Skeletal muscle satellite cell (primary cell): ENCODE measurements around the gene CEP41. TPM values are rescaled to one million over a fixed set of nuclear protein-coding genes. Genes with fewer than 3 reads are reported as not detected.

Experiments
- H3K27me3 ChIP-seq: 2 replicates; pipeline ENCODE4 v1.7.0; 2013; ENCODE audit warnings: low read length; ENCODE audit not compliant: control insufficient read depth, insufficient read depth
- H3K36me3 ChIP-seq: 2 replicates; pipeline ENCODE4 v1.7.0; 2013; ENCODE audit warnings: mild to moderate bottlenecking, control low read depth, low read length; ENCODE audit not compliant: insufficient read depth
- H3K4me1 ChIP-seq: 2 replicates; pipeline ENCODE4 v1.7.0; 2013; ENCODE audit warnings: low read length; ENCODE audit not compliant: control insufficient read depth, insufficient read depth
- H3K4me2 ChIP-seq: 2 replicates; pipeline ENCODE4 v1.7.0; 2013; ENCODE audit warnings: mild to moderate bottlenecking, low read length
- H3K4me3 ChIP-seq: 2 replicates; pipeline ENCODE4 v1.7.0; 2013; ENCODE audit warnings: low read length
- H3K9ac ChIP-seq: 2 replicates; pipeline ENCODE4 v1.7.0; 2013; ENCODE audit warnings: mild to moderate bottlenecking, low read depth, low read length, moderate library complexity
- H3K9me3 ChIP-seq: replicated peaks from 2 replicates; pipeline ENCODE4 v1.7.0; 2013; ENCODE audit warnings: mild to moderate bottlenecking, control low read depth, low read length
- total RNA-seq: library from RNA; depleted of rRNA; stranded (reverse); fragments of >200 nt; gene quantifications from 2 replicates; pipeline ENCODE4 v1.2.3, GENCODE V29; 2012; rRNA removed

CEP41 gene, protein sequence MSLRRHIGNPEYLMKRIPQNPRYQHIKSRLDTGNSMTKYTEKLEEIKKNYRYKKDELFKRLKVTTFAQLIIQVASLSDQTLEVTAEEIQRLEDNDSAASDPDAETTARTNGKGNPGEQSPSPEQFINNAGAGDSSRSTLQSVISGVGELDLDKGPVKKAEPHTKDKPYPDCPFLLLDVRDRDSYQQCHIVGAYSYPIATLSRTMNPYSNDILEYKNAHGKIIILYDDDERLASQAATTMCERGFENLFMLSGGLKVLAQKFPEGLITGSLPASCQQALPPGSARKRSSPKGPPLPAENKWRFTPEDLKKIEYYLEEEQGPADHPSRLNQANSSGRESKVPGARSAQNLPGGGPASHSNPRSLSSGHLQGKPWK
- total RNA-seq: 9.2 and 11.9 TPM in 2 replicates

- Histone ChIP-seq H3K27me3 (no peaks in the 10 kb centered on the region), H3K9ac (peak within 1 kb of the TSS; percentile 95), H3K4me1 (peaks cover 11% of the 10 kb centered on the region), H3K36me3 (no peaks in the 10 kb centered on the region), H3K9me3 (no peaks in the 10 kb centered on the region), H3K4me3 (peak within 1 kb of the TSS; percentile 99), H3K4me2 (peak within 1 kb of the TSS; percentile 80)
Observed at GRCh38 chr7:130440527-130441365, at the start of gene CEP41. Gene CEP41, minus strand, starts transcription at chr7:130441016. Its CDS starts 50 bp downstream, at chr7:130440966.

GRCh38 chr7:130490311-130490791, 49.5 kb upstream of the CEP41 start:
- Histone ChIP-seq H3K36me3 (no peaks in the 10 kb centered on the region), H3K4me1 (peaks cover 21% of the 10 kb centered on the region), H3K4me2 (peak overlapping the region; percentile 77), H3K4me3 (no peak overlapping the region), H3K27me3 (peaks cover 45% of the 10 kb centered on the region), H3K9ac (no peak overlapping the region), H3K9me3 (no peaks in the 10 kb centered on the region)

GRCh38 chr7:130489140-130489983, 48.5 kb upstream of the CEP41 start:
- Histone ChIP-seq H3K9me3 (no peaks in the 10 kb centered on the region), H3K4me1 (peaks cover 21% of the 10 kb centered on the region), H3K27me3 (peaks cover 50% of the 10 kb centered on the region), H3K4me3 (no peak overlapping the region), H3K4me2 (no peak overlapping the region), H3K36me3 (no peaks in the 10 kb centered on the region), H3K9ac (no peak overlapping the region)

DNA sequence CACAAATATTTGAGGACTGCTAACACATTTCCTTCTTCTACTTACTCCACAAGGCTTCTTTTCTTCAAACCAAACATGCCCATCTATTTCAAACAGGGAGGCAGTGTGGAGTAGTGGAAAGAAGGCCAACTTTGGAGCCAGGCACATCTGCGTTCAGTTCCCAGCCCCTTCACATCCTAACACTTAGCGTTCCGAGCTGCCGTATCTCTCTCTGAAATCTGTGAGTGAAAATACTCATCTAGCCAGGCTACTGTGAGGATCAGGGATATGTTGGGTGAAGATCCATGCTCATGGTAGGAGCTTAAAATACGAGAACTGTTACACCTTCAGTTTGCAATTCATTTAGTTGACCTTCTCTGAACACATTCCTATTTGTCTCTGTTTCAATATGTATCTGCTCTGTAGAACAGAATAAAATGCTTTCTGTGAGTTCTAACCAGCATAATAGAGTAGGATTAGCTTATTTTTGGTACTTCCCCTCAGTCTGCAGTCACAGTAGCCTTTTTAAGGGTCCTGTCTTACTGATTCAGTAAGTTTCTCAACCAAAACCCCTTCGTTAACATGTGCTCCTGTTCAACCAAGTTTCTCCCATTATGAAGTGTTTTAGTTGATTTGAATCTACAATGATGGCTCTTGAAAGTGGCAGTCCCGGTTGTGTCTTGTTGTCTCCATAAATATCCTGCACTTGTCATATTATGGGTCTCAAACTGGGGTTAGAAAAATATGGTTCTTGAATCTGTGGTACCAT, 47.8 kb upstream of the CEP41 start:
- Histone ChIP-seq H3K9me3 (no peaks in the 10 kb centered on the region), H3K27me3 (peaks cover 56% of the 10 kb centered on the region), H3K9ac (no peak overlapping the region), H3K4me3 (no peak overlapping the region), H3K36me3 (no peaks in the 10 kb centered on the region), H3K4me2 (no peak overlapping the region), H3K4me1 (peaks cover 21% of the 10 kb centered on the region)

- Histone ChIP-seq H3K4me1 (peaks cover 12% of the 10 kb centered on the region), H3K36me3 (no peaks in the 10 kb centered on the region), H3K9ac (no peak overlapping the region), H3K27me3 (peaks cover 52% of the 10 kb centered on the region), H3K4me3 (no peak overlapping the region), H3K9me3 (no peaks in the 10 kb centered on the region), H3K4me2 (no peak overlapping the region)
Observed at GRCh38 chr7:130486954-130487436, 46.2 kb upstream of the CEP41 start.

GRCh38 chr7:130486114-130486953, 45.5 kb upstream of the CEP41 start:
- Histone ChIP-seq H3K36me3 (no peaks in the 10 kb centered on the region), H3K4me3 (no peak overlapping the region), H3K4me1 (peaks cover 7% of the 10 kb centered on the region), H3K9me3 (no peaks in the 10 kb centered on the region), H3K27me3 (peaks cover 51% of the 10 kb centered on the region), H3K4me2 (no peak overlapping the region), H3K9ac (no peak overlapping the region)

- no peaks in the 10 kb centered on the region for H3K9me3 ChIP-seq
- H3K36me3 ChIP-seq: no peaks in the 10 kb centered on the region
- H3K9ac ChIP-seq: no peak overlapping the region
- no peak overlapping the region for H3K4me3 ChIP-seq
- no peak overlapping the region for H3K4me2 ChIP-seq
- peaks cover 3% of the 10 kb centered on the region for H3K4me1 ChIP-seq
- peaks cover 46% of the 10 kb centered on the region for H3K27me3 ChIP-seq
Observed at GRCh38 chr7:130485734-130486113, 44.9 kb upstream of the CEP41 start.

- H3K4me2 ChIP-seq: no peak overlapping the region
- no peak overlapping the region for H3K9ac ChIP-seq
- no peaks in the 10 kb centered on the region for H3K9me3 ChIP-seq
- peaks cover 22% of the 10 kb centered on the region for H3K27me3 ChIP-seq
- no peak overlapping the region for H3K4me3 ChIP-seq
- H3K4me1 ChIP-seq: no peaks in the 10 kb centered on the region
- no peaks in the 10 kb centered on the region for H3K36me3 ChIP-seq
Observed at GRCh38 chr7:130483031-130483430, 42.2 kb upstream of the CEP41 start.

DNA sequence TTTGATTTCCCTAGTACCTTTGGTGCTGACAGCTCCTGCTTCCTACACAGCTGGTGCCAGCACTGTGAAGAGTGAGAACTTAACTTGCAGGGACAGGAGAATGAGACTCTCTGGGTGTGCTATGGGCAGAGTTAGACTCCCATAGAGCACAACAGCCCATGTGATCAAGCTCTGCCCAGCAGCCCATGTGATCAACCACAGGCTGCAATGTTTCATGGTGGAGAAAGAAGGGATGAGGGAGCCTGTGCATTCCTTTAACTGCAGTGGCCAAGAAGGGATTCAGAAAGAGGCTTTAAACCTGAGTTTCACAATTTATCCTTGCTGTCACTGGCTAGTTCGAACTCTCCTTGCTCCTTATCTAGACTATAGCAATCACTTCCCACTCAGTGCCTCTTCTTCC, 41.1 kb upstream of the CEP41 start:
- H3K36me3 ChIP-seq: no peaks in the 10 kb centered on the region
- no peak overlapping the region for H3K4me2 ChIP-seq
- no peak overlapping the region for H3K4me3 ChIP-seq
- no peak overlapping the region for H3K9ac ChIP-seq
- no peaks in the 10 kb centered on the region for H3K9me3 ChIP-seq
- H3K27me3 ChIP-seq: peaks cover 26% of the 10 kb centered on the region
- no peaks in the 10 kb centered on the region for H3K4me1 ChIP-seq
